HG02763 (cell line): ENCODE results near the gene TTC9C.
"Not testable (repeated sequence)": the region's sequence is repeated elsewhere in the genome, so short reads cannot be mapped to it uniquely, and the experiment has no call there.

Source experiments
- ATAC-seq: cut with Tn5 transposase; IDR thresholded peaks from one replicate; pipeline ENCODE4 v1.9.1; 2021; ENCODE audit warnings: mild to moderate bottlenecking, moderate library complexity; ENCODE audit not compliant: unreplicated experiment

TTC9C gene

DNA sequence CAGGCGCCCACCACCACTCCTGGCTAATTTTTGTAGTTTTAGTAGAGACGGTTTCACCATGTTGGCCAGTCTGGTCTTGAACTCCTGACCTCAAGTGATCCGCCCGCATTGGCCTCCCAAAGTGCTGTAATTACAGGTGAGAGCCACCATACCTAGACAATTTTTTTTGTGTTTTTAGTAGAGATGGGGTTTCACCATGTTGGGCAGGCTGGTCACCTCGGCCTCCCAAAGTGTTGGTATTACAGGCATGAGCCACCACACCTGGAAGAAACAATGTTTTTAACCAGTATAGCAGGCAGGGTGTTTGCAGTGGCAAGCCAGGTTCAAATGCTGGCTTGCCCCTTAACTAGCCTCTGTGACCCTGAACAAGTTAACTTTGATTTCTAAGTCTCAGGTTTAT, 21.6 kb downstream of the TTC9C start:
- ATAC-seq, result not testable (repeated sequence)

DNA sequence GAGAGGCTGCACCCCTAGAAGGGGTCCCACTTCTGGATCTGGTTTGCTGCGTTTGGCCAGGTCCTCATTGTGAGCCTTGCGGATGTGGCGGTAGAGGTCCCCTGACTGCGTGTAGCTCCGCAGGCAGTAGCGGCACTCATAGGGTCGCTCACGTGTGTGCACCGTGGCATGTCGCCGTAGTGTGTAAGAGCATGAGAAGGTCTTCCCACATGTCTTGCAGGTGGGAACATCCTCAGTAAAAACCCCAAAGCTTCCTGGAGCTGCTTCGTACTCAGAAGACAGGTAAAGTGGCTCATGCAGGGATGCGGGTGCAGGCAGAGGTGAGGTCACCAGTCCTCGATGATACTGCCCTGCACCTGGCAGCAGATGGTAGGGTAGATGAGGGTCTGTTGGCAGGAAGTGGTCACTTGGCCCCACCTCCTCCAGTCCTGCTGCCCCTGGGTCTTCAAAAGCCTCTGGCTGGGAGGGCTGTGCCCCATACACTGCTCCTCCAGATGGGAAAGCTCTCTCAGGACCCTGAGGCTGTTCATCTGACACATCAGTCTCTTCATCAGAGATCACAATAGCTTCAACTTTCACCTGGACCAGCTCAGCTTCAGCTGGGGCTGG, 24.0 kb downstream of the TTC9C start:
- no peak for ATAC-seq

DNA sequence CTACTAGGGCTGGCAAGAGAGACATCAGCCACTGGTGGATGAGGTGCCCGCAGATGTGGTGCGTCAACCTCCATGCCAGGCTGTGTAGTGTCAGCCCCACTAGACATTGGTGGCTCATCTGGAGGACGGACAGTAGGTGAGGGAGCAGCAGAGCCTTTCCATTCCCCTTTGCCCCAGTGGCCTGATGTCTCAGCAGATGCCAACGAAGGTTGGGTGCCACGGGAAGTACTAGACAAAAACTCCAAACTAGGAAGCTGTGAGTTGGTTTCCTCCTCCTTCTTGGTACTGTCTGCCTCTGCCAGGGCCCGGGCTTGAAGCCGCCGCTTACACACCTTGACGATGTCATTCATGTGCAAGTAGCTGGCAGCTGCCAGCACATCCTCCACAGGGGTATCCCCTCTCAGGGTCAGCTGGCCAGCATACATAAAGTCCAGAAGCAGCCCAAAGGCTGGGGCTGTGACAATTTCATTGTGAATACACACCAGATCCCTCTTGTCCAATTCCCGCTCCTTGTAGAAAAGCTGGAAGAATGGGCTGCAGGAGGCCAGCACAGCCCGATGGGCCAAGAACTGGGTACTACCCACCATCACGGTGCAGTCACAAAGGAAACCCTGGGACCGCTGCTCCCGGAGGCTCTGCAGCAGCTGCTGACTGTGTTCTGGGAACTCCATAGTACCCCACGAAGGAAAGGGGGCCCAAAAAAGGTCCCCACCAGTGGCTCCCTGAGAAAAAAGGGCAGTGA, 24.9 kb downstream of the TTC9C start:
- ATAC-seq, result no peak

DNA sequence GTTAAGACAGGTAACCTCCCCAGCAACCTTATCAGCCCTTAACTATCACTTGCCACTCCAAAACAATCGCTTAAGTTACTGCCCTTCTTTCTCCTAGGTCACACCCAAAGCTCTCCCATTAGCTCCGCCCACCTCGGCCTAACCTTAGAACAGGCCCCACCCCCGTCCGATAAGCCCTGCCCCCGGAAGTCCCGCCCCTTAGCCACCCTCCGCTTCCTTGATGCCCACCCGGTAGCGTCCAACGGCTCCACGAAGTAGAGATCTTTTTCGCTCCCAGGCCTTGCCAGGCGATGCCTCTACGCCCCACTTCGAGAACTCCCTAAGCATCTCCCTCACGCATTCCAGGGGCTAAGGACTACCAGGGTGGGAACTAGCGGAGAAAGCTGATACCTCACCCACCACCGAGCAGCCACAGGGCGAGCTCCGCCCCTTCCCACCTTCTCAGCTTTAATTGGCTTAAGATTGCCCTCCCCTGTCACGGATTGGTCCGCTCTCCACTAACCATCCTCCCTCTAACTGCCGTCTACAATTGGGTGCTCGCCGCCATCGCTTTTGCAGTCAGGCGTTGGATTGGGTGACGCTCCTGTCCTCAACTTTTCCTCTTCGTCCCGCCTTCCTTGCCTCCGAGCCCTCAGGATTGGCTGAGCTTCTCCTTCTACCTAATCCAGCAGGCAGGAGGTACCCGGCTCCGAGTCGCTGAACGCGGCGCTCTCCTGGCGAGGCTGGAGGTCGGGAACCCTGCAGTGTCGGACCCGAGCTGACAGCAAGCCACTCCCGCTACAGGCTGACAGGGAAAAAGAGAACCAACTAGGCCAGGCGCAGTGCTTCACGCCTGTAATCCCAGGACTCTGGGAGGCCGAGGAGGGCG, 25.7 kb downstream of the TTC9C start, which contains the start of gene ZBTB3:
TSS of gene ZBTB3 (minus strand) at position 425 of the 868 bp plus-strand sequence. CDS start 496 bp downstream, outside the sequence.
- peak; percentile 95 for ATAC-seq

DNA sequence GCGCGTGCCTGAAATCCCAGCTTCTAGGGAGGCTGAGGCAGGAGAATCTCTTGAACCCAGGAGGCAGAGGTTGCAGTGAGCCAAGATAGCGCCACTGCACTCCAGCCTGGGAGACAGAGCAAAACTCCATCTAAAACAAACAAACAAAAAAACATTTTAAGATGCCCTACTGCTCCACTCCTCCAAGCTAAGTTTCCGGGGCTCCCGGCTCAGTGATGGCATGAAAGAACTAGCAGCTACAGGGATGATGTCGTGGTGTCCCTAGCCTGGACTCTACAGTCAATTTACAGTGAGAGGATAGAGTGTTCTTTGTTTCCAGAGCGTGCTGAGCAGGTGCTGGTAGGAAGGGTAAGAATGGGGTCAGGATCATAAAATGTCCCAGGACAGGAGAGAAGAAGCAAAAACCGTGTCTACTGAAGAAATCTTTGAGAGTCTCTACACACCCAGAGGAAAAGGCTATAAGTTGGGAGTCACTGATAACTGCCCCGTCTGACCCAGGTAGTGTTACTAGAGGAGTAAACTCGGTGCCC, 26.9 kb downstream of the TTC9C start:
- ATAC-seq, result no peak

DNA sequence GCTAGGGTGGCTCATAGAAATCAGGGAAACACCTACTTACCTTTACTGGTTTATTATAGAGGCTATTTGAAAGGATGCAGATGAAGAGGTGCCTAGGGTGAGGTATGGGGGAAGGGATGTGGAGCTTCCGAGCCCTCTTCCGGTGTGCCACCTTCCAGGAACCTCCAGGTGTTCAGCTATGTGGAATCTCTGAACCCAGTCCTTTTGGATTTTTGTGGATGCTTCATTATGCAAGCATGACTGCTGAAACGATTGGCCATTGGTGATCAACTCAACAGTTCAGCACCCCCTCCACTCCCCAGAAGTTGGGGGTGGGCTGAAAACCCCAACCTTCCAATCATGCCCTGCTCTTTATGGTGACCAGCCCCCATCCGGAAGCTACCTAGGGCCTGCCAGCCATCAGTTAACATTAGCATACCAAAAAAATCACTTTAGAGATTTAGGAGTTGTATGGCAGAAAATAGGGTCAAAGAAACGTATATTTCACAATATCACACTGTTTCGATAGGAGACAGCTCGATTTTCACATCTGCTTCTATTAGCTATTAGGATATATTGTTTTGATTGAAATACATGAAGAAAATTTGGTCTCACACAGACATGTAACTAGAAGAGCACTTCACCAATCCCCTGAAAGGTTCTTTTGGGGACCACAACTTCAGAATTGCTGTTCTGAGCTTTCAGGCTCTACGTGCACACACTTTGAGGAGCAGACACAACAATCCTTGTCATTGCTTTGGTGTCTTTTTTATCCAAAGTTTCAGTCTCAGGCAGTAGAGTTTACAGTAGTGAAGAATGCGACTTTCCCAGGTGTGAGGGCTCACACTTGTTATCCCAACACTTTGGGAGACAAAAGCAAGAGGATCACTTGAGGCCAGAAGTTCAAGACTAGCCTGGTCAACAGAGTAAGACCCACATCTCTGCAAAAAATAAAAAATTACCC, 29.8 kb downstream of the TTC9C start:
- ATAC-seq, result no peak

DNA sequence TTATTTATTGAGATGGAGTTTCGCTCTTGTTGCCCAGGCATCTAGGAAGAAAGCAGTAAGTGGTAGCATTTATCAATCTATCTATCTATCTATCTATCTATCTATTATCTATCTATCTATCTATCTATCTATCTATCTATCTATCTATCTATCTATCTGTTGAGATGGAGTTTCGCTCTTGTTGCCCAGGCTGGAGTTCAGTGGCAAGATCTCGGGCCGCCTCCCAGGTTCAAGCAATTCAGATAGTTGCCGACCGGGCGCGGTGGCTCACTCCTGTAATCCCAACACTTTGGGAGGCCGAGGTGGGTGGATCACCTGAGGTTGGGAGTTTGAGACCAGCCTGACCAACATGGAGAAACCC, 32.6 kb downstream of the TTC9C start:
- ATAC-seq, result not testable (repeated sequence)

DNA sequence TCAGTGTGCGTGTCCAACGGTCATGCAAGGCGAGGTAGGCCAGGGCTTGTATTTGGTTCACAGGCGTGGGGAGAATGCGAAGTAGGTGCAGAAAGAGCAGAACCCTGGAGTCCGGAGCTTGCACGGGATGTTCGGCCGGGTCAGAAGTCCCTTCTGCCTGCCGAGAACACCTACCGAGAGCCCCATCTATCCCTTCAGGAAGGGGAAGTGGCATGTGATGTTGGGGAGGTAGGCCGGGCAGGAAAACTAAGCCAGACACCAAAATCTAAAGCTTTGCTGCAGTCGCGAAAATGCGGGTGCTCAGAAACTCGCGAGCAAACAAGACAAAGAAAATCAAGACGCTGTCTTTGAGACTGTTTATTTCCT, 42.5 kb downstream of the TTC9C start:
- no peak for ATAC-seq

DNA sequence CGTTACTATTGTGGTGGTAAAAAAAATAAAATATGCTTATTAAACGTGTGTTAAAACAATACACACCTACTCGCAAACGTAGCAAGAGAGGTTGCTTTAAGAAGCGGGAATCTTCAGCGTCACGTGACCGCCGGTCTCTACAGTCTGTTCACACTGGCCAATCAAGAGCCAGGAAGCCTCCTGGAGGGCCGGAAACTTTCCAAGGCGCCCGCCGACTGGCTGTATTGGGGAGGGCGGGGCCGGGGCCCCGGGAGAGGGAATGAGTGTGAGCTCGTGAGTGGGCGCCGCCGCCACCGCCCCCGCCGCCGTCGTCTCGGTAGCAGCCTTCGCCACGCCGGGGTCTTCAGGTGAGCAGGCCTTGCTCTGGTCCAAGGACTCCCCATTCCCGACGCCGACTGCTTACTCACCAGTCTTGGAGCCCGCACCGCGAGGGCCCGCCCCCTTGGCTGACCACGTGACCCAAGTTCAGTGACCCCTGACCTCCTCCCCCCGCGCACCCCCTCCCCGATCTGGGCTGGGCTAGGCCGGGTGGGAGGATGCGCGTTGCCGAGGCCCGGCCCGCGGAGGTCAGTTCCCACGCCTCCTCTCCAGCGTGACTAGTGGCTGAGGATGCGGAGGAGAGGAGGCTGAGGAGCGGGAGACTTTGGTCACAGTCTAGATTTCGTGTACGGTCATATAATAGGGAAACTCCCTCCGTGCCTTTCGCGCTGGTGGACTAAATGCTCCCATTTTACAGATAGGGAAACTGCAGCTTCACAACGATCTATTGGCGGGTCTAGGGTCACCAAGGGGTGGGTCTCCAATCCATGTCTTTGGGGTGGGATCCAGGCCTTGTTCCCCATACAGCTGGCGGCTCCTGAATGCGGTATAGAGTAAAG, 43.1 kb downstream of the TTC9C start, which contains the start of gene TAF6L:
TSS of gene TAF6L (plus strand) at position 253 of the 878 bp plus-strand sequence. CDS start 4,388 bp downstream, outside the sequence.
- ATAC-seq, result peak; percentile 82

DNA sequence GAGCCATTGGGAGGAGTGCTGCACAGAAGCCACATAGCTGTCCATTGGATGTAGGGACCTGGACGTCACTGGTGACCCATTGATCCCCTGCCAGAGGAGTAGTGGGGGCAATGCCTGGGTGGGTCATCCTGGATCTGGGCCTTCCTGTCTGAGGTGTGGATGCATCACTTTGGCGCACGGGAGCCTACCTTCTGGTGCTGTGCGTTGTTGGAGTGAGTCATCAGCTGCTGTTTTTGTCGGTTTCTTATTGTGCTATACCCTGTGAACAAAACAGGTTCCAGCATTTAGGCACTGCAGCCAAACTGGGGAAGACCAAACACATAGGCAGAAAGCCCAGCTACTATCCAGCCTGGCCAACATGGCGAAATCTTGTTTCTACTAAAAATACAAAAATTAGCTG, 46.1 kb downstream of the TTC9C start:
- no peak for ATAC-seq

DNA sequence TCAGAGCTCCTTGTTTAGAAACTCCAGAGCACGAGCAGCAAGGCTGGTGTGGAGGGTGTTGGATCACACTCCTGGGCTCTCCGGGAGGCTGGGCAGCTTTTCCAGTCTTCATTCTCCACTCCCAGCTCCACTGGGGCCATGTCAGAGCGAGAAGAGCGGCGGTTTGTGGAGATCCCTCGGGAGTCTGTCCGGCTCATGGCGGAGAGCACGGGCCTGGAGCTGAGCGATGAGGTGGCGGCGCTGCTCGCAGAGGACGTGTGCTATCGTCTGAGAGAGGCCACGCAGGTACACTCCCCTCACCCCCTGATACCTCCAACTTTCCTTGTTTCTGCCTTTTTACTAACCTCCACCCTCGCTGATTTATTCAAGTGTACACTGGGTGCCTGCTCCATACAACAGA, 47.4 kb downstream of the TTC9C start:
- no peak for ATAC-seq

DNA sequence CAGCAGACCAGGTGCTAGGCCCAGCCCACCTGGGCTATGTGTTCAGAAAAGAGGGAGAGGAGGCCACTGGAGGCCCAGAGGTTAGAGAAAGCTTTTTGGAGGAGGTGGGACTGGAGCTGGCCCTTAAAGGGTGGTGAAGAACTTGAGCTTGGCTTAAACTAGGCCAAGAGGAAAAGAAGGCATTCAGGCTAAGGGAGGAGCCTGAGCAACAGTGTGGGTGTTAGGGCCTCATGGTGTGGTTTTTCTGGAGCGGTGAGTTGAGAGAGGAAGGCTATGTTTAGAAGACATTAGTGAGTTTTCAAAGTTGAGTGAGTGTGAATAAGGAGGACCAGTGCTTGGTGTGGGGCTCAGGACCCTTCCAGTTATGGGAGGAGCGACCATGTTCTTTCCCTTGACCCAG, 49.1 kb downstream of the TTC9C start:
- ATAC-seq, result no peak

DNA sequence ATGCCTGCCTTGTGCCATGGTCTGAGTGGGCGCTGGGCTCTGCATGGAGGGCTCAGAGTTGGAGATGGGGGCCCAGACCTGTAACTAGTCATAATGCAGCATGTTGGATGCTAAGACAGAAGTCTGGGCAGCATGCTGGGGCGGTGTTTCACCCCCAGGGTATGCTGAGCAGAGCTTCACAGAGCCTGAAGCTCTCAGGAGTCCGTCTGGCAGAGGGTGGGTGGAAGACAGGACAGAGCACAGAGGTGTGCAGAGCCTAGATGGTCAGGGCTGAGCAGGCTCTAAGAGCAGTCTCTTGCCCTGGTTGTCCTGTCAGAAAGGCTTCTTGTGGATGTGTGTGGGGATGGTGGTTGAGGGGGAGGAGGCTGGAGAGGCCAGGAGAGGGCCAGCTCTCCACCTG, 50.2 kb downstream of the TTC9C start:
- ATAC-seq, result no peak

DNA sequence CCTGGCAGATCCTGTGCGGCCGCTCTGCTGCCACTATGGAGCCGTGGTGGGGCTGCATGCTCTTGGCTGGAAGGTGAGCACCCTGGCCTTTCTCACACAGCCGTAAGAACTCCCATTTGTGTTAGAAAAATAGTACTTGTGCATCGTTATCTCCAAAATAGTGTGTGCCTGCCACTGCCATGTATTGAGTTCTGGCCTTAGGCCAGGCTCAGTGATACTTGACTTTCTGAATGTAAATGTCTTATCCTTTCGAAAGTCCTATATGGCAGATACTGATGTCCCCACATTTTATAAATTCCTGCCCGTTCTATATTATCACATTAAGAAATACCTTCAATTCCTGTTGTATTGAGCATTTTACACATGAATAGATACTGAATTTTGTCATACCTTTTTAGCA, 54.5 kb downstream of the TTC9C start:
- no peak for ATAC-seq

DNA sequence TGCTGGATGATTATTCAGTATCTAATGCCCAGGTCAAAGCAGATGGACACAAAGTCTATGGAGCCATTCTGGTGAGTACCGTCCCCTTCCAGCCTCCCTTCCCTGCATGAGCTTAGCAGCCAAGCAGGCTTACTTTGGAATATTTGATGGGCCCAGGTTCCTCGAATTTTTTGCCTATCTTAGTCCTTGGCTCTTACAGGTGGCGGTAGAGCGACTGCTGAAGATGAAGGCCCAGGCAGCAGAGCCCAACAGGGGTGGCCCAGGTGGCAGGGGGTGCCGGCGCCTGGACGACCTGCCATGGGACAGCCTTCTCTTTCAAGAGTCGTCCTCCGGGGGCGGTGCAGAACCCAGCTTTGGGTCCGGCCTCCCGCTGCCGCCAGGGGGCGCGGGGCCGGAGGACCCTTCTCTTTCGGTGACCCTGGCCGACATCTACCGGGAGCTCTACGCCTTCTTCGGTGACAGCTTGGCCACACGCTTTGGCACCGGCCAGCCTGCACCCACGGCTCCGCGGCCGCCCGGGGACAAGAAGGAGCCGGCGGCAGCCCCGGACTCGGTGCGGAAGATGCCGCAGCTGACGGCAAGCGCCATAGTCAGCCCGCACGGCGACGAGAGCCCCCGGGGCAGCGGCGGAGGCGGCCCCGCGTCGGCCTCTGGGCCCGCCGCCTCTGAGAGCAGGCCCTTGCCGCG, 58.2 kb downstream of the TTC9C start:
- peak; percentile 65 for ATAC-seq

DNA sequence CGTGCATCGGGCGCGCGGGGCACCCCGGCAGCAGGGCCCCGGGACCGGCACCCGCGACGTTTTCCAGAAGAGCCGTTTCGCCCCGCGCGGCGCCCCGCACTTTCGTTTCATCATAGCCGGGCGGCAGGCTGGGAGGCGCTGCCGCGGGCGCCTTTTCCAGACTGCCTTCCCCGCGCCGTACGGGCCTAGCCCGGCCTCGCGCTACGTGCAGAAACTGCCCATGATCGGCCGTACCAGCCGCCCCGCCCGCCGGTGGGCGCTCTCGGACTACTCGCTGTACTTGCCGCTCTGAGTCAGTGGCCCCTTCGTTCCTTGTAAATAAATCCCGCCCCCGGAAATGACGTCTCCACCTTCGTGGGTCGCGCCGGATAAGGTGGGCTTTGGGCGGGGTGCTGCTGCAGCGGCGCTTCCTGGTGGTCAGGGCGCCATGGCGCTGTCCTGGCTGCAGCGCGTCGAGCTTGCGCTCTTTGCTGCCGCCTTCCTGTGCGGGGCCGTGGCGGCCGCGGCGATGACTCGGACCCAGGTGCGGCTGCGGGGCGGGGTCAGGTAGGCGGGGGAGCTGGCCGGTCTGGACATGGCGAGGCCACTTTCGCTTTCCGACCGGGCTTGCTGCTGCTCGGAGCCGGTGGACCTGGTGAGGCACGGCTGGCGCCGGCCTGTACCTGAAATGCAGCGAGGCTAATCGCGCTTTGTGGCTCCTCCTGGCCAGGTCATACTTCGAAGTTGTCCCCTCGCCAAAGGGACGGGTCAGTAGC, 58.9 kb downstream of the TTC9C start, which contains the start of gene TMEM179B:
TSS of gene TMEM179B (plus strand) at position 398 of the 755 bp plus-strand sequence. CDS start at position 428, 30 bp downstream.
- peak; percentile 64 for ATAC-seq
